Measurements from ENCODE around the gene TSPAN16.

- TF ChIP-seq EZH2phosphoT487 (IDR thresholded peaks at IDR 0.05; ENCODE audit: low read length) (no peak), EZH2 (optimal IDR thresholded peaks at IDR 0.05; ENCODE audit: low read depth, low read length) (no peak)
These were observed 27.7 kb downstream of the TSPAN16 start for GRCh38 chr19:11323601-11324078.

Measured in MM.1S (cell line).